Endometrial microvascular endothelial cells (primary cell): ENCODE data around the gene PPP3R1. TPM values are rescaled to one million over a fixed set of nuclear protein-coding genes. Genes with fewer than 3 reads are reported as not detected.

Experiments used
- in situ Hi-C: cut with HindIII; loops from 2 replicates; pipeline ENCODE4 v1.10.0; 2017; ENCODE audit warnings: low sequenced_read_pairs, low pct_unique_long_range_greater_than_20kb; ENCODE audit errors: inconsistent ontology term
- total RNA-seq: library from RNA; depleted of rRNA; stranded (reverse); fragments of >200 nt; gene quantifications from one replicate; pipeline ENCODE4 v1.2.3, GENCODE V29; 2015; ENCODE audit errors: inconsistent ontology term

The PPP3R1 gene
- total RNA-seq, 1 donor from 2014 or later = 28.6 TPM

DNA sequence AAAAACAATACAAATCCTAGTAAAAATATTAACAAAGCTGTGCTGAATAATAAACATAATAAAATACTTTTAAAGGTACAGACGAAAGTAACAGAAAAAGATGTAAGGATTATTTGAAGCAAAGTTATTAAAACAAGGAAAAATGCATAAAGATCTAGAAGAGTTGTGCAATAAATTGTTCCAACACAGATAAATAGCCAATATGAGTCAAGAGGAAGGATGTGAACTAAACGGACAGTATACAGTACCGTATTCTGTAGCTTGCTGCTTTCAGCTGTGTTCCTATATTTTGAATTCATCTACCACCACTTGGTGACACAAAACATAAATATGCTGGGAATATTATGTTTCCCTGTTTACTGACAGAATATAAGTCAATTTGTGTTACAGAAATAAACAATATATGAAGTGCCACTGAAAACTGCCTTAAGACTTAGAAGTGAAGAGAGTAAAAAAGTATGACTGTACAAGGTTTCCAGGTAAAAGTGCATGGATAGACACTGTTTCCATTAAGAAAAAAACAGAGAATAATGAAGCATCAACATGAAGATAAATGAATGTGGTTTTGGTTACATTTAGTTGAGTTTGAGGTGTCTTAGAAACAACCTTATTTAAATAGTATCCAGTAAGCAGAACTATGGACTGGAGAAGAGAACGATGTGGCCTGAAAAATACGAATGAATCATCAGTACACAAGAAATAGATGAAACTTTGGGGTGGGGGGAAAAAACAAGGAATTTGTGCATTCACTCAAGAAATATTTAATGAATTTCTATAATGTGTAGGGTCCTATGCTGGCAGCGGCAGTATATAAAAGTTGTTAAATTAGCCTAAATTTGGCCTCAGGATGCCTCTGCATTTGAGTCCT is 13.1 kb downstream of the PPP3R1 start:
- in situ Hi-C loops = no loop called here

DNA sequence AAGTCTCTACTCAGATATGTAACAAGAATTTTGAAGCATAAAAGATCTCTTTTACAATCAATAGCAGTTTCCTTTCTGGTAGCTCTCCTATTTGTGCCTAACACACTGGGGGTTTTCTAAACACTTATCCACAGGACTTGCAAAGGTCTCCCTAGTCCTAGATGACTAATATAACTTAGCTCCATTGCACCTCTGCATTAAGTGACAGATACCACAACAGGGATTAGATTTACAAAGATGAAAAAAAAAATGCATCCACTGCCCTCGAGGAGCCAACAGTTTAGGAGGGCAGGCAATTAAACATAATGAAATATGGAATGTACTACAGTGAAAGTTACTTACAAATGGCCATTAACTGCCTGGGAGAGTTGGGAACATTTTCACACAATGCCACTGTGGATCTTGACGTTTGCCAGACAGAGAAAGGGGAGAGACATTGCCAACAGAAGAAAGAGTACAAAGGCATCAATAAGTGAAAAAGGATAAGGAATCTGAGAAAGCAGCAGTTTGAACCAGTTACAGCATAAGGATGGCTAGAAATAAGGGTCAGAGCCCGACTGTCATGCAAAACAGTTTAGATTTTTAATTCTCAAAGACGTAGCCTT is 14.3 kb downstream of the PPP3R1 start:
- in situ Hi-C loops = no loop called here

DNA sequence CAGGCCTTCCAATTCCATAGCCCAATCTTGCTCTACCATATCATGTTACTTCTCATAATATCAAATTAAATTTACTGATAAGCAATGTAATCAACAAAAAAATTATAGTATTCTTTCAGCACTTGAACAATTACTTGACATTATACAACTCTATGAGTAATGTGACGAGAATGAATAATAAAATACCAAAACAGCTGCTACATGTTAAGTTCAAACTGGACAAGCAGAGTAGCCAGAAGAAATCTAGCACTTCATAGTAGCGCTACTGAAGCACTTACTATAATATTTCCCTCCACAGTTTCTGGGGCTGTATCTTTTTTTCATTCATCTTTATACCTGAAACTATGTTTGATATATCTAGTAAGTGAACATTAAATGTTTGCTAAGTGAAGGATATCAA is 14.9 kb downstream of the PPP3R1 start:
- in situ Hi-C loops = no loop called here

DNA sequence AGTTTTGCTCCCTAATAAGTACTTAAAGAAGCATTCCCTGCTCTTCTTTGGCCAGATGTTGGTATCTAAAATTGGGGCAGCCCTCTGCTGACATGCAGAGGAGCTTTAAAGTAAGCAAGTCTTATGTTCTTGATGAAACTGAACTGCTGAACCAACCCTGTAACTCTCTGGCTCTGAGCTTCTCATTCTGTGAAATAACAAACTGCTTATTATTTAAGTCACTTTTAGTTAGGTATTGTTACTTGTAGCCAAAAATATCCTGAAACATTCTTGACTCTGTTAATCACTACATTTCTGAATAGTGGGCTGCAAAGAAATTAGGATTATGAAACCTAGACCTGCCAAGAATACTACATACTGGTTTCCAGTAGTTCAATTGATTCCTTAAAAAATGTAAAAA is 15.5 kb downstream of the PPP3R1 start:
- in situ Hi-C loops = no loop called here

DNA sequence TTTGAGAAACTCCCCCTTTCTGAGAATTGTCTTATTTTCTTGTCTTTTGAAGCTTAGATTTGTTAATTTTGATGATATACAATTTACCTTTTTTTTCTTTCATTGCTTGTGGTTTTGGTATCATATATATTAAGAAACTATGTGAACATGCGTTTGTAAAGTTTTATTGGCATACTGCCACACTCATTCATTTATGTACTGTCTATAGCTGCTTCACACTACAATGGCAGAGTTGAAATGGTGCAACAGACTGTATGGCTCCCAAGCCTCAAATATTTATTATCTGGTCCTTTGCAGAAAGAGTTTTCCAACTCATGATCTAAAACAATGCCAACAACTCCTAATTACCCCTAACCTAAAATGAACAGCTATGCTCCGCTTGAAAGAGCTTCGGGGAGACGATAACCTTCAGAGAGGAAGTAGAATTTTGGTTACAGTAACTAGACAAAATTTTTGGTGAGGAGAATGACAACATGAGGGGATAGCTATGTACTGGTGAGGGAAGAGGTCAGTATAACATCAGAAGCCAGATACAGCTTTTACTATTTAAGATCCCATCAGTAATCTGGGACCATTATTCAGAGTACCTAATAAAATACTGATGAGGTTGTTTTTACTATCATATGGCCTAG is 16.1 kb downstream of the PPP3R1 start:
- in situ Hi-C loops = no loop called here

DNA sequence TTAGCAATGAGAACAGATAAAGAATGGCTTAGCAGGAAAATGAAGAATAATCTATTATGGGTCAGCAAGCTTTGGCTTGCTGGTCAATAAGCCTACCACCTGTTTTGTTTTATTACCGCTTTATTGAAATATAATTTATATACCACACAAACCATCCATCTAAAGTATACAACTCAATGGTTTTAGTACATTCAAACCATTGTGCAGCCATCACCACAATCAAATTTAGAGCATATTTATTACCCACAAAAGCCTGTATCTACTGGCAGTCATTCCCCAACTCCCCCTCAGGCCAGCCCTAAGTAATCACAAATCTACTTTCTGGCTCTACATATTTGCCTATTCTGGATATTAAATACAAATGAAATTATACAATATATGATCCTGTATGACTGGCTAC is 17.2 kb downstream of the PPP3R1 start:
- in situ Hi-C loops = no loop called here

DNA sequence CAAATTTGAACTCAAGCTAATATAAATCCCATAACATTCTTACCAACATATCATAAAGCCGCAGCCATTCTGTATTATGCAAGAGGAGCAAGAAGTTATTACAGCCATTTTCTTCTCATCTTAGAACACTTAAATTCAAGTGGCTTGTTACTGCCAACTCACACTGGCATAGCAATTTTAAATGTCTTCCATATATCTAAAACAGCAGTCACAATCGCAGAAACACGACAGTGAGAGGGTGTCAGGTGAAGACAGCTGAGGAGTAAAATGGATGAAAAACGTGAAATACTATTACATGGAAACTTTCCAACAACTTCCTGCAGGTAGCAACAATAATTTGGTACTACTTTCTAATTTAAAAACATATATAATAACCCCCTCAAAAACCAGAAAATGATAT is 17.9 kb downstream of the PPP3R1 start:
- in situ Hi-C loops = no loop called here

DNA sequence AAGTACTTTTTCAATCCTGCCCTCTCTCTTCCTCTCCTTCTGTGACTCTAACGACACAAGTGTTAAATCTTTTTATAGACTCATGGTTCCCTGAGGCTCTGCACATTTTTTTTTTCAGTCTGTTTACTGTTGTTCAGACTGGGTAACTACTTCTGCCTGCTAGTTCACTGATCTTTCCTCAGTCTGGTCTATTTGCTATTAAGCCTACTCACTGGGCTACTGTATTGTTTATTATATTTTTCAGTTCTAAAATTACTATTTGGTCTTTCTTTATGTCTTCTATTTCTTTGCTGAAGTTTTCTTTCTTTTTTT is 21.3 kb downstream of the PPP3R1 start:
- in situ Hi-C loops = no loop called here

DNA sequence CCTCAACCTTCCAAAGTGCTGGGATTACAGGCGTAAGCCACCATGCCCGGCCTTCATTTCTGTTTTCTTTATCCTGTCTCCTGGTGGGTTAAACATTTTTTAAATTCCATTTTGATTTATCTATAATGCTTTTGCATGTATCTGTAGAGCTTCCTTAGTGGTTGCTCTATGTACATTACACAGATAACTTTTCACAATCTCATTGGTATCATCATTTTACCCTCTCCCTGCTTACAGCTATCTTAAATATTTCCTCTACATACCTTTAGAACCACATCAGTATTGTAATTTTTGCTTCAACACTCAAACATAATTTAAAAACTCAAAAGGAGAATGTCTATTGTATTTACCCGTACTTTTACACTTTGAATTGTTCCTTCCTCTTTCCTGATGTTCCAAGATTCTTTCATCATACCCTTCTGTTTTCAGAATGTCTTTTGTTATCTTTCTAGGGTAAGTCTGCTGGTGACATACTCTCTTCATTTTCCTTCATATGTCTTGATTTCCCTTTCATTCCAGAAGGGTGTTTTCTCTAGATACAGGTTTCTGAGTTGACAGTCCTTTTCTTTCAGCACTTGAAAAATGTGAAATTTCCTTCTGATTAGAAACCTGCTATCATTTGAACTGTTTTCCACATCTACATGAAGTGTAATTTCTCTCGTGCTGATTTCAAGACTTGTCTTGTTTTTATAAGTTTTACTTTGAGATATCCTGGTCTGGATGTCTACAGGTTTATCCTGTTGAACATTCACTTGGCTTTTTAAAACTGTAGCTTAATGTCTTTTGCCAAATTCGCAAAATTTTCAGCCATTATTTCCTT is 21.9 kb downstream of the PPP3R1 start:
- in situ Hi-C loops = no loop called here

DNA sequence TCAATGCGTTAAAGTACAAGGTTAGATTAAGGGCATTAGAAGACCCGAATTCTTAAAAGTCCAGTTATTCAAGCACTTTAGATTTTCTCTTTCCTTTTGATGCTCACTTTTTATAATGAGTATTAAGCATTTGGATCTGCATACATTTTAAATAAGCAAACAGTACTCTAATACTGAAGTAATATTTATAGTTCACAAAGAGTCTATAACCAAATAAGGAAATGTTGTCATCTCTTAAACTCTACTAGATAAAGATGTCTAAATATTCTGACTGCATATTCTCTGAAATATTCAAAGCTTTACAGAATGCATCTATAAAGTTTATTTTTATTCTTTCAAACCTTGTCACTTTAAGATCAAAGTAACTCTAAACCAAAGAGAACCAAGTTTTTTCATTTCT is 25.5 kb downstream of the PPP3R1 start:
- in situ Hi-C loops = no loop called here

DNA sequence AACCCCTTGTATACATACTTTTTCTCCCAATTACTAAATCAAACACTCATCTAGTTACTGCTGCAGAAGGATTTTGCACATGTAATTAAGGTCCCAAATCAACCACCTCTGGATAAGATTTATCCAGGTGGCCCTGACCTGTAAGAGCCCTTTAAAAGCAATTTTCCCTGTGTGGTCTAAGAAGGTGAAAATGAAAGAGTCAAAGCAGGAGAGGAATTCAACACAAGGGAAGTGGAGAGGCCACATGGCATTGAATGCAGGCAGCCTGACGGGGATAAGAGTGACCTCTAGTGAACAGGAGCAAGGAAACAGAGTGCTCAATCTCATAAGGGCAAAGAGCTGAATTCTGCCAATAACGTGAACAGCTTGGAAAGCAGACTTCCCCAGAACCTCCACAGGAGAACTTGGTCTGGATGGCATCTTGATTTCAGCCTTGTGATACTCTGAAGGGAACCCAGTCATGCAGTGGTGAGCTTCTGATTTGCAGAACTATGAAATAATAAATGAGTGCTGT is 27.2 kb downstream of the PPP3R1 start:
- in situ Hi-C loops = no loop called here

DNA sequence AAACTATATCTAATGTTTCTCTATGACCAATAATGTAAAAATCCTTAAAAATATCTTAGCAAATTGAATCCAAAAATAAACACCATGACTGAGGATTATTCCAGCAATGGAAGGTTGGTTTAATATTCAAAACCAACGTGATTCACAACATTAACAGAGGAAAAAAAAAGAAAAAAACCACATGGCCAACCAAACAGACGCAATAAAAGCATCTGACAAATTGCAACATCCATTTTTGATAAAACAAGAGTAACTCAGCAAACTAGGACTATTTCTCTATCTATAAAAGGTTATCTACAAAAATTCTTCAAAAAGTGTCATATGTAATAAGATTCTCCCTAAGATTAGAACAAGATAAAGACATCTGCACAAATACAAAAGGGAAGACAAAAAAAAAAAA is 28.9 kb downstream of the PPP3R1 start:
- in situ Hi-C loops = no loop called here

DNA sequence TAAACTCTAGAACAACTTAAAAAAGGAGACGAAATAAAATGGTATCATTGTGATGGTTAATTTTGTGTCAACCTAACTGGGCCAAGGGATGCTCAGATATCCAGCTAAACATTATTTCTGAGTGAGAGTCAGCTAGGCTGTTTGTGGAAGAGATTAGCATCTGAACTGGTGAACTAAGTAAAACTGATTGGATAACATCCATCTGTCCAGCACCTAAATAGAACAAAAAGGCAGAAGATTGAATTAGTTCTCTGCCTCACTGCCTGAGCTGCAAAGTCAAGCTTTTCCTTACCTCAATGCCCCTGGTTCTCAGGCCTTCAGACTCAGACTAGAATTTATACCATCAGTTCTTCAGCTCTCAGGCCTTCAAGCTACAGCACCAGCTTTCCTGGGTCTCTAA is 30.0 kb downstream of the PPP3R1 start:
- in situ Hi-C loops = no loop called here

DNA sequence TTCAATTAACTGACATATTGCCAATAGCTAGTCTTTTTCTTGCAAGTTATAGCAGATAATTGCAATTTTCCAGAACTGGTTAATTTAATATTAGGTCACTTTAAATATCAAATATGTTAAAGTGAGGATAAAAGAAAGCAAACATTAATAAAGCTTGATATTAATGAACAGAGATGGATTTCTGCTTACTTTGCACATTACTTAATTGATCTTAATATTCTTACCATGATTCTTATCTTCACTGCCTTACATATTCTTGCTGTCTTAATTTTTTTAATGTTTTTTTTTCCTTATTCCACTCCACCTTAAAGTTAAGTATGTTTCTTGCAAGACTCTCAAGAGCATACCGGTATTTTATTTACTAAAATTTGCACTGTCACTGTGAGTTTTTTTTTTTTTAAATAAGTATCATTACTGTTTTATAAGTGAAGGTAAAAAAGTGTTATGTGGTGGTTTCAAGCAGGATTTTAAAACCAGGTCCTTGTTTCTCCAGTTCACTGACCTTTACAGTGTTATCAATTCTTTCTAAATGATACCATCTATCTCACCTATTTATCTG is 33.9 kb downstream of the PPP3R1 start:
- in situ Hi-C loops = no loop called here

DNA sequence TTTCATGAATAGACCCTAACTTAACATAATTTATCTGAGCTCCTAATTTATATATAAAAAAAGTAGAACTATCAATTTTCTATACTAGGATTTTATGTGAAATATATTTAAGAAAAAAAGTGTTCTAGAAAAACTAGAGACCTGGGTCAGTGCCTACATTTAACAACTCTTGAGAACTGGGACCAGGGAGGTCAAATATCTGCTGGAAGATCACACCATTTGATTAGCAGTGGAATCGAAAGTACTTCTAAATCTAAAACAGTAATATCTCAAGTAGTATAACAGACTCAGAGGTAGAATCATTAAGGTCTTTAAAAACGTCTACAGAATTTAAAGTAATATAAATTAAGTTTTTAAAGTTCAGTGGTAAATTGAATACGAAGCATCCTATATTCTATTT is 34.6 kb downstream of the PPP3R1 start:
- in situ Hi-C loops = no loop called here

DNA sequence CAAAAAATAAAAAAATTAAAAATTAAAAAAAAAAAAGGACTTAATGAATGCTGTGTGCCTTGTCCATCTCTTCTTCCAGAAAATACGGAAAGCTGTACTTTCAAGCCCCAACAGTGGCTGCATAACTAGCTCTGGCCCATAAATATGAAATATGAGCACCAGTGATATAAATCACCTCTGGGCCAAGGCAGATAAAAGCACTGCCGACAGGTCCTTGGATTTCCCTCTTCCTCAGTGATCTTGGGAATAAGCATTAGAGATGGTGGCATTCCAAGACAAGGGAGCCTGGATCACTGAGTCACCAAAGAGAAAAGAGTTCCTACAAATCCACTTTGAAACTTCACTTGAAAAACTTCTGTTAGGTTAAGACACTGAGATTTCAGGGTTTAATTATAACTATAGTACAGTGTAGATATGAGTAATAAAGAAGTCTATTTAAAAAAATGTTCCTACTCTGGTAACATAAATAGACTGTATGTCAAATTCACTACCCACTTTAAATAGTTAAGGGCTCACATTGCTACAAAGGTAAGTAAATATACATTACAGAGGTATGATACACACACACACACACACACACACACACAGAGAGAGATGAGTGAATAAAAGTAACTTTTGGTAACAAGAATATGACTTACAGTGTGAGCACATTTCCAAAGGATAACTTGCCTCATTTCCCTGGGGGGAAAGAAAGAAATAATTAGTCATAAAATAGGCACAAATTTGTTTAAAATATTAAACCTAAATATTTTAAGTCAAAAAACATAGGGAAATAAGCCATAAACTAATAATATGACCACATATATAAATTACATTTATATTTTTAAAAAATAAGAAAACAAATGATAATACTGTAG is 35.6 kb downstream of the PPP3R1 start:
- in situ Hi-C loops = no loop called here

DNA sequence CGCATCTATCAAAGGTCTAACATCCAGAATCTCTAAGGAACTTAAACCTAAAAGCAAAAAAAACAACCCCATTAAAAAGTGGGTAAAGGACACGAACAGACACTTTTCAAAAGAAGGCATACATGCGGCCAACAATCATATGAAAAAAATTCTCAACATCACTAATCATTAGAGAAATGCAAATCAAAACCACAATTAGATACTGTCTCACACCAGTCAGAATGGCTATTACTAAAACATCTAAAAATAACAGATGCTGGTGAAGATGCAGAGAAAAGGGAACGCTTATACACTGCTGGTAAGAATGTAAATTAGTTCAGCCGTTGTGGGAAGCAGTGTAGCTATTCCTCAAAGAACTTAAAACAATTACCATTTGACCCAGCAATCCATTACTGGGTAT is 38.0 kb downstream of the PPP3R1 start:
- in situ Hi-C loops = no loop called here

DNA sequence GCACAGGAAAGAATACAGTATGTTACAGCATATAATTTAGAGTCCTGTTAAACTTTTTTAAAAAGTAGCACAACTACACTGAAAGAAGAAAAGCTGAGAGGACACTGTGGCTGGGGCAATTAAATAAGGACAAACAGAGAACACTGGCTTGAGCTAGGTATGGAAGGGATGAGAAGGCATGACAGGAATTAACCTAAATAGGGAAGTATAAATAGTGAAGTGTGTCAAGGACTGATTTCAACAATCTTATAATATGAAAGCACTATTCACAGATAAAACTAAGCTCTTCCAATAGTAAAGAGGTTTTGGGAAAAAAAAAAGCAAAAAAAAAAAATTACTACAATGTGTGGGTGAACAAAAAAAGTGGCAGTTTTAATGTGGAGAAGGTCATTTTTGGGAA is 45.5 kb downstream of the PPP3R1 start:
- in situ Hi-C loops = no loop called here
